Measurements from ENCODE around the gene TTF2.

The TTF2 gene

GRCh38 chr1:117047271-117047670, 12.9 kb upstream of the TTF2 start:
- no peak for DNase-seq

DNA sequence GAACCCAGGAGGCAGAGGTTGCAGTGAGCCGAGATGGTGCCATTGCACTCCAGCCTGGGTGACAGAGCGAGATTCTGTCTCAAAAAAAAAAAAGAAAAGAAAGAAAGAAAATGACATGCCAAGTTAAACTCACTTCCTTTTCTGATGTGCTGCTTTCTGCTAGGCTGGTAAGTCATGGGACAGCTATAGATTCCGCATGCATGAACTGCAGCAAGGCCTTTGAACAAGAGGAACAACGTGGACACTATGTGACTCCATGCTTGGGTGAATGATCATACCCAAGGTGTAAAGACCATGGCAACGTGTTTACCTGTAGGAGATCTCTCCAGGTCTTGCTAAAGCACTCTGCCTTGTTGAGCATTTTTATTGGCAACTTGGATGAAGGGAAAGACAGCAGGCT, 10.3 kb upstream of the TTF2 start:
- no peak for DNase-seq

- no peak for DNase-seq
Observed at GRCh38 chr1:117051224-117052064, 8.7 kb upstream of the TTF2 start.

- no peak for DNase-seq
Observed at GRCh38 chr1:117054068-117054467, 6.1 kb upstream of the TTF2 start.

DNA sequence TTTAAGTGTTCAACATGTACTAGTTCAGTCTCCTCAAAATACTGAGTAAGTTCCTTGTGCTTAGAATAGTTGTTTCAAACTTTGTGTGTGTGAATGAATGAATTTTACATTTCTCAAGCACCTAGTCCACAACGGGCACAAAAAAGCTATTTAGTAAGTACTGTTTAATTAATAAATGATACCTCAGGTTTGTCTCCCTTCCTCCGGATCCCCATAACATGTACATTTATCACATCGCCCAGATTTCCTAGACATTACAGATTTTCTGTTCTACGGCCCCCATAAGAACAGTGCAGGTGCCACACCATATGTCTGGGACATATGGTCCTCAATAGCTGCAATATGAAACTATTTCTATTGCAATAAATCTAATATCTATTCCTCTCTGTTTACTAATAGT, 1.3 kb upstream of the TTF2 start:
- DNase-seq, result no peak

DNA sequence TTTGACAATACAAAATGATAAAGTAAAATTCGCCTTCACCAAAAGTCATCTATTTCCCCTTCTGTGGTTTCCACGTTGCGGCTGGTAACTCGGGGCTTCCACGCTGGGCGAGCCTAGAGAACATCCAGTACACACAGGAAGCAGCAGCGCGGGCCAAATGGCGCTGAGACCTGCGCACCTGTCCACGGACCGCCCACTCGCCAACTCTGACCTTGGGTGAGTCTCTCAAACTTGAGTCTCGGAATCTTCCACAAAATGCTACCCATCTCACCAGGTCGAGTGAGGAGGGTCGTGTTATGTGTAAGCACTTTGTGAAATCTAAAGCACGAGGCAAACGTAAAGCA, 820 bp upstream of the TTF2 start:
- no peak for DNase-seq

DNA sequence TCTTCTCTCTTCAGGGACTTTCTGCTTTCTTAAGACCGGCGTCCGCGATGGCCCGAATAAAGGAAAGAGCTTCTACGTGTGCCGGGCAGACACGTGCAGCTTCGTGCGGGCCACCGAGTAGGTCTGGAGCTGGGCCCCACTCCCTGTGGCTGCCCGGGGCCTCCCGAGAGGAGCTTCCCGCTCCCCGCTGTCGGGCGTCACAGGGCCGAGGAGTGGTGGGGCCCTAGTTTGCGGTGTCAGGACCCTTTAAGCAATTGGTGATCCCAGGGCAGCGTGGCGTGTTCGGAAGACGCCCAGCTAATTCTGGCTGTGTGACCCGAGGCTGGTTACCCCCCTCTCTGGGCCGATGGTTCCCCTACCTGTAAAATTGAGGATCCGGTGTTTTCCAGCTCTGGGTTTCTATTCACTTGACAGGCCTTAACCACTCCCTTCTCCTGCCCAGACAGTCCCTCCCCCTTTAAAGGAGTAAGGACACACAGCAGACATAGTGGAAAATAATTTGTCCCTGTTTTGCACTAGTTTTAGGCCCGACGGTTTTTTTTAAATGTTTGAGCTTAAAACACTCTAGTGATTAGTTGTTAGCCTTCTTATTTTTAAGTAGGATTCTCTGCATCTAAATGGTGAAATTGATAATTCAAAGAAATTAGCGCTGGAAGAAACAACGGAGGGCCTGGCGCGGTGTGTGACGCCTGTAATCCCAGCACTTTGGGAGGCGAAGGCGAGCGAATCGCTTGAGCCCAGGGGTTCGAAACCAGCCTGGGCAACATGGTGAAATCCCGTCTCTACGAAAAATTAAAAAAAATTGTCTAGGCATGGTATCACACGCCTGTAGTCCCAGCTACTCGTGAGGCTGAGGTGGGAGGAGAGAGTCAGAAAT, 553 bp downstream of the TTF2 start:
- peak; percentile 76 for DNase-seq

DNA sequence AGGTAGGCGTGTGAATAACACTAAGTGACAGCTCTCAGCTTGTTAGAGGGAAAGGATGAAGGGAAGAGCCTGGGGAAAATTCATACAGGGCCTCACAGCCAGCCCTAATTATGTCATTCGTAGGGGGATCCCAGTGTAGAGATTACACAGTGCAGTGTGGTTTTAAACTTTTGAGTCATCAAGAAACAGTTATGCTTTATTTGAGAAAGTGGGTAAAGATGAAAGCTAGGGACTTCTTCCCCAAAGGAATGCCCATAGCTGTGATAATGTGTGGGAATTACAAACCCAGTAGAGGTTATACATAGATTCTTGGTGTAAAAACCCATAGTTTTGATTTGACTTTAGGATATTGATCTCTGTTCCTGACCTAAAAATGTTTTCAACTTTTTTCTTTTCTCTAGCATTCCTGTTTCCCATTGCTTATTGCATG, 1.9 kb downstream of the TTF2 start:
- no peak for DNase-seq

DNA sequence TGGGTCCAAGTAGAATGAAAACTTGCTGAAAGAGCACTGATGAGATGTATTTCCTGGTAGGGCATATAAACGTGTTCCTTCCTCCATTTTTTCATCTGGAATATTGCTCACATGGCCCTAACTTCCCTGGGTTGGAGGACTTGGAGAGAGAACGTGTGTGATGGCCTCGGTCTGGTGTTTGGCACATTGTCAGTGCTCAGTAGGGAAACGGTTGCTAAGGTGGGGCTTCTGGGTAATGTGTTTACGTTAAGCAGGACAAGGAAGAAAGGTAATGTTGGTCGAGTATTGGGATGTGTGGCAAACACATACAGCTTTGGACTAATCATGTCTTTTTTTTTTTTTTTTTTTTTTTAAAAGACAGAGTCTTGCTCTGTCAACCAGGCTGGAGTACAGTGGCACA, 6.2 kb downstream of the TTF2 start:
- no peak for DNase-seq

DNA sequence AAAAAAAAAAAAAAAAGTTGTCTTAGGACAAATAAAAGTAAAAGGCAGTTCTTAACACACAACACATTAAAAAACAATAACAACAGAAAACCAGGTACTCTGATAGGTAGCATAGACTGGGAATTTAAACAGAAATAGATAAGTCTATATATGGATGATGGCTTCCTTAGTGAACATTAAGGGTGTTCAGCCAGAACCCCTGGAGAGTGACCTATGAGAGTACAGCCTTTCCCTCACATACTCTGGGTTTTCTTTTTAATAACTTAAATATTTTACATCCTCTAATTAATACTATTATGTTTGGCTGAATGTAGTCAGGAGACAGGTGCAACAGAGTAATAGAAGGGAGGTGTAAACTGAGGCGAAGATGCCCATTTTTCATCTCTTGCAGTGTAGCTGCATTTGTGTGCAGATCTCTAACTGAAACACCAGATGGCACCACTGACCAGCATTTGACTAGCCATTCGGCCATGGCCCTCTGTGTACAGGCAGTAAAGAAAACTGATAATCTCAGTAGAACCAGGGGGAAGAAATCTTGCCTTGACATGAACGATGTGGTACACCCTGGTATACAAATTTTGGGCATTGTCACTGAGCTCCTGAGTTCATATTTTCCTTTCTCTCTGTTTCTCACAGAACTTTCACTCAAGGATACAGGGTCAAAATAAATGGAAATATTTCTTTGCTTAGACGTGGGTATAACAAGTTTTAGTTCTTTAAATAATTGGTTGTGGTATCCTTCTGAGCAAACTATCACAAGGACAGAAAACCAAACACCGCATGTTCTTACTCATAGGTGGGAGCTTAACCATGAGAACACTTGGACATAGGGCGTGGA, 7.6 kb downstream of the TTF2 start:
- peak; percentile 65 for DNase-seq

DNA sequence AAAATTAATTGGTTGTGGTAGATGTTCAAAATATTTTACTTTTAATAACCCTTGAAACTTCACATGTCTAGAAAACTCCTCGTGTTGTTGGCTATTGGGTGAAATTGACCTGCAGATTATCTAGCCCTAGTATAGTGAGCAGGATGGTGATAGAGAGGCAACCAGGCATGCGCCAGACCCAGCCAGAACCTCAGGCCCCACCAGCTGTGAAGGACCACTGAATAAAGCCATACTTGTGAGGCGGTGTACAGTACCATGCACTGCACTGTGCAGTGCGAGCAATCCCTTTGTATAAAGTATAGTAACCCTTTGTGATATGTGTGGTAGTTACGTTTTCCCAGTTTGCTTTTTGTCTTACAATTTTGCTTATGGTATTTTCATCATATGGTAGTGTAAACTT, 8.5 kb downstream of the TTF2 start:
- DNase-seq, result no peak

GRCh38 chr1:117069220-117069844, 9.2 kb downstream of the TTF2 start:
- DNase-seq, result no peak

- no peak for DNase-seq
Observed at GRCh38 chr1:117070124-117070523, 10.0 kb downstream of the TTF2 start.

GRCh38 chr1:117076648-117077047, 16.5 kb downstream of the TTF2 start:
- no peak for DNase-seq

GRCh38 chr1:117077267-117077666, 17.1 kb downstream of the TTF2 start:
- DNase-seq, result peak; percentile 63

DNA sequence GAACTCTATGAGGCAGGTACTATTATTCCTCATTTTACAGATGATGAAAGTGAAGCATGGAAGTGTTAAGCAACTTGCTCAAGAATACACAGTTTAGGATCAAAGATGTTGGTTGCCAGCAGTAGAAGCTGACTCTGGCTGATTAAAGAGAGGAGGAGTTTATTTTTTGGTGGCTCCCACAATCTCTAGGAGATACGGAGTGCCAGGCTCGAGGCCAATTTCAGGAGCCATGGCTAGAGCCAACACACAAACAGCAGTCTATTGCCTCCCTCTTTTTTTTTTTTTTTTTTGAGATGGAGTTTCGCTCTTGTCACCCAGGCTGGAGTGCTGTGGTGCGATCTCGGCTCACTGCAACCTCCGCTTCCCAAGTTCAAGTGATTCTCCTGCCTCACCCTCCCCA, 19.6 kb downstream of the TTF2 start:
- no peak for DNase-seq

DNA sequence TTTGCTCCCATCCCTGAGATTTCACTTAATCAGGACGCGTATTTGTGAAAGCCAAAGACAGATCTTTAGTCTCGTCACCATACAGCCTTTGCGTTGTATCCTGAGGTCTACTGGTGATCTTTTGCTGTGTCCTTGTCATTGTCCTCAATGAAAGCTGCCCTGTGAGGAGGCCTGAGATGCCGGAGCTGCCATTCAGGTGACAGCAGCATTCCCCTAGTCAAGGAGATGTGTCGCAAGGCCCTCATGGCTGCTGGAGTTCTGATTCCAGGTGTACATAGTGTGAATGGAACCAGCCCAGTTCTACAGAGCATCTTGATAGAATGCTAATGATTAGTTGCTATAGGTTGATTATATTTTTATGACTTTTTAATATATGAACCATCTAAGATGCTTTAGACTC, 24.1 kb downstream of the TTF2 start:
- no peak for DNase-seq

DNA sequence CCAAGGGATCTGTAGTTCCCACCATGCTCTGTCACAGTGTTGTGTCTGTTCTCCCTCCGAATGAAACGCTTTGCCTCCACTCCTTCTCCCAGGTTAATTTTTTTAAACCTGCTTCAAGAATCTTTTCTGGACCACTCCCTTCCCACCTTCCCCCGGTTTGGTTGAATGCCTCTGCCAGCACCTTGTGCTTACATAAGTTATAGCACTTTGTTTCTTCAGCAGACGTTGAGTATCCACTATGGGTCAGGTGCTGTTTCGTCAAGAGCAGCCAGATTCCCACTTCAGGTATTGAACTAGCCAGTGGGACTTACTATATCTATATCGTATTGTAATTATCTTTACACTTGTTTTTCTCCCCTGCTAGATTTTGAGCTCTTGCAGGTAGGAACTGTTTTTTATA, 27.6 kb downstream of the TTF2 start:
- DNase-seq, result no peak

GRCh38 chr1:117089996-117090395, 29.9 kb downstream of the TTF2 start:
- no peak for DNase-seq

DNA sequence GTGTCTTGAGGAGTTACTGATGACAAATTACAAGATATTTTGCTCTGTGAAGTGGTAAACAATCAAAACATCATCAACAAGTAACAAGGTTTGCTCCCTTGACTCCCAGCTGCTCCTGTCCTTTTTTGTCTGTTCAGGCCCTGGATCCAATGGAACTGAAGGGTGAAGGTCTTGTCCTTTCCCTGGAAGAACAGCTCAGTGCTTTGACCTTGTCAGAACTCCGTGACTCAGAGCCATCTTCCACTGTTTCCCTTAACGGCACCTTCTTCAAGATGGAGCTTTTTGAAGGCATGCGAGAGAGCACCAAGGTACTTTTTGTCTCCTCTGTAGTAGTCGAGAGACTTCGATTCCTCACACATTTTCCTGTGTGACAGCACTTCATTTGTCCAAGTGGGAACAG, 32.5 kb downstream of the TTF2 start:
- no peak for DNase-seq

DNA sequence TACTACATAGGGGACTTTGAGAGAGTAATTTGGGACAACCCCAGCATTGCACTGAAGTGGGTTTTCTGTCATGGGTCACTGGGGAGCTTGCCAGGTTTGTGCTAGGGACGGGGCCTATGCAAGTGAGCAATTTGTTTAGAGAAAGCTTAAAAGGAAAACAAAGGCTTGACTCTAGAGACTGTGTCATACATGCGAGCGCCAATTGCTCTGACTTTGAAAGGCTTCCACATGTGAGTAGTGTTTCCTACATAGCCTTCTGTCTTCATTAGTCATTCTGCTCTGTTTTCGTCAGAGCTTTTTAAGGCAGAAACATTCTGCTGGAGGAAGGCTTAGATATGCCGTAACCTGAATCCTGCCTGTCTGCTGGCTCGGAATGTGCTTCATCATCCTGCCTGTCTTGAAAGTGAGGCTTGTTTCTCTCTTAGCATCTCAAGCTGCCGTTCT, 33.0 kb downstream of the TTF2 start:
- peak; percentile 93 for DNase-seq

- DNase-seq, result peak; percentile 70
Observed at GRCh38 chr1:117093870-117094621, 33.9 kb downstream of the TTF2 start.
